DND-41 (cell line): ENCODE data around the gene TET1.

Experiments used
- CTCF ChIP-seq: IDR thresholded peaks from 2 replicates; pipeline ENCODE4 v1.5.1; 2012; ENCODE audit warnings: borderline replicate concordance, low read length, moderate library complexity, mild to moderate bottlenecking; ENCODE audit not compliant: poor library complexity, severe bottlenecking; ENCODE audit errors: extremely low read depth
- EZH2 ChIP-seq: IDR thresholded peaks from 3 replicates; pipeline ENCODE4 v1.6.1; 2012; ENCODE audit warnings: borderline replicate concordance, low read depth, mild to moderate bottlenecking, moderate library complexity, low read length, inconsistent platforms; ENCODE audit not compliant: severe bottlenecking

- TF ChIP-seq CTCF = no peak
- no peak for TF ChIP-seq EZH2
These were observed 26.6 kb downstream of the TET1 start for GRCh38 chr10:68586606-68587305.
